PC-9 (cell line): ENCODE data around the gene PLA2G15.

Experiments used
- CTCF ChIP-seq: fragments of 200-600 bp; sonication (generic); conservative IDR thresholded peaks from 2 replicates; pipeline ENCODE4 v1.6.1; 2017; ENCODE audit warnings: mixed run types, antibody characterized with exemption, mild to moderate bottlenecking, moderate library complexity
- EZH2 ChIP-seq: fragments of 200-600 bp; sonication (generic); IDR thresholded peaks from 2 replicates; pipeline ENCODE4 v1.8.0; 2017; ENCODE audit warnings: antibody characterized with exemption, low read depth

- TF ChIP-seq CTCF (no peak), EZH2 (no peak)
Observed at GRCh38 chr16:68283346-68283745, 38.2 kb downstream of the PLA2G15 start.
